Daoy (cell line): ENCODE results near the gene LAMC3. TPM values are rescaled to one million over a fixed set of nuclear protein-coding genes. Genes with fewer than 3 reads are reported as not detected.

Source experiments
- DNase-seq: peaks from one replicate; pipeline ENCODE4 v3.0.0-alpha.2; 2015; ENCODE audit warnings: low read depth
- total RNA-seq: library from RNA; depleted of rRNA; stranded (reverse); fragments of >200 nt; shearing (Covaris generic); gene quantifications from 2 replicates; pipeline ENCODE4 v1.2.3, GENCODE V29; 2014; rRNA removed

The LAMC3 gene
- total RNA-seq, 1 experiment from 2014 or later, result 2.5 TPM

GRCh38 chr9:131117121-131117761 lies 108.3 kb downstream of the LAMC3 start:
- DNase-seq, result no peak

DNA sequence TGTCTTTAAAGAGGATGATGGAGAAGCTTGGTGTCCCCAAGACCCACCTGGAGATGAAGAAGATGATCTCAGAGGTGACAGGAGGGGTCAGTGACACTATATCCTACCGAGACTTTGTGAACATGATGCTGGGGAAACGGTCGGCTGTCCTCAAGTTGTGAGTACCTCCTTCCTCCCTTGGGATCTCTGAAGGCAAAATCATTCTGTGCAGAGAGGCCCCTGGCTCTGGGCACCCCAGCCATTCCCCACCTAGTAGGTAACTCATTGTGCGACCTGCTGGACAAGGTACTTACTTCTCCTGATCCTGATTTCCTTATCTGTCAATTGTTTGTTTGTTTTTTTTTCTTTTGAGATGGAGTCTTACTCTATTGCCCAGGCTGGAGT lies 108.8 kb downstream of the LAMC3 start:
- DNase-seq, result no peak

GRCh38 chr9:131119600-131119999 lies 110.6 kb downstream of the LAMC3 start:
- no peak for DNase-seq

DNA sequence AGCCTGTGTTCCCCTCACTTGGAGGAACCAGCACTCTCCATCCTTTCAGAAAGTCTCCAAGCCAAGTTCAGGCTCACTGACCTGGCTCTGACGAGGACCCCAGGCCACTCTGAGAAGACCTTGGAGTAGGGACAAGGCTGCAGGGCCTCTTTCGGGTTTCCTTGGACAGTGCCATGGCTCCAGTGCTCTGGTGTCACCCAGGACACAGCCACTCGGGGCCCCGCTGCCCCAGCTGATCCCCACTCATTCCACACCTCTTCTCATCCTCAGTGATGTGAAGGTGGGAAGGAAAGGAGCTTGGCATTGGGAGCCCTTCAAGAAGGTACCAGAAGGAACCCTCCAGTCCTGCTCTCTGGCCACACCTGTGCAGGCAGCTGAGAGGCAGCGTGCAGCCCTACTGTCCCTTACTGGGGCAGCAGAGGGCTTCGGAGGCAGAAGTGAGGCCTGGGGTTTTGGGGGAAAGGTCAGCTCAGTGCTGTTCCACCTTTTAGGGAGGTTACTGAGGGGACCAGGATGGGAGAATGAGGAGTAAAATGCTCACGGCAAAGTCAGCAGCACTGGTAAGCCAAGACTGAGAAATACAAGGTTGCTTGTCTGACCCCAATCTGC lies 111.8 kb downstream of the LAMC3 start:
- no peak for DNase-seq

GRCh38 chr9:131121346-131121745 lies 112.4 kb downstream of the LAMC3 start:
- no peak for DNase-seq

- DNase-seq, result no peak
These were observed 113.2 kb downstream of the LAMC3 start for GRCh38 chr9:131122158-131122557.

GRCh38 chr9:131125038-131125287 lies 116.0 kb downstream of the LAMC3 start:
- no peak for DNase-seq

- DNase-seq, result peak; percentile 100
These were observed 116.5 kb downstream of the LAMC3 start, which contains the start of gene NUP214 for GRCh38 chr9:131125288-131126058. NUP214 (plus strand) TSS chr9:131125586; CDS start chr9:131125705, 119 bp downstream.

- no peak for DNase-seq
These were observed 117.1 kb downstream of the LAMC3 start for GRCh38 chr9:131126059-131126426.

GRCh38 chr9:131129183-131129582 lies 120.2 kb downstream of the LAMC3 start:
- no peak for DNase-seq

DNA sequence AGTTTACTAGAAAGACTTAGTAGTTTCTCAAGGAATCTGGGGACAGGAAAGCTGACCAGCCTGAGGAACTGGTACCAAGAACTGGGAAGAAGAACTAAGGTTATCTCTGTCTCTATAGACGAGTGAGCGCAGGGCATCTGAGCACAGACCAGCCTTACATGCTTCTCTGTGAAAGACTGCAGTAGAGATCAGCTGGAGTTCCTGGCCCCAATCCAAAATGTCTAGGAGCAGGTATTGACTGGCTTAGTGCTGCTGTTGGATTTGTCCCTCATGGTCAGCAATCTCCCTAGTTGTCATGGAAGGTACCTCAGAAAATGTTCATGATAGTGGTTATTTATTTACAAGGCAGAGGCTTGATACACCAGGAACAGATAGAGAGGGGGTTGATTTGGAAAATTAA lies 129.7 kb downstream of the LAMC3 start:
- no peak for DNase-seq

DNA sequence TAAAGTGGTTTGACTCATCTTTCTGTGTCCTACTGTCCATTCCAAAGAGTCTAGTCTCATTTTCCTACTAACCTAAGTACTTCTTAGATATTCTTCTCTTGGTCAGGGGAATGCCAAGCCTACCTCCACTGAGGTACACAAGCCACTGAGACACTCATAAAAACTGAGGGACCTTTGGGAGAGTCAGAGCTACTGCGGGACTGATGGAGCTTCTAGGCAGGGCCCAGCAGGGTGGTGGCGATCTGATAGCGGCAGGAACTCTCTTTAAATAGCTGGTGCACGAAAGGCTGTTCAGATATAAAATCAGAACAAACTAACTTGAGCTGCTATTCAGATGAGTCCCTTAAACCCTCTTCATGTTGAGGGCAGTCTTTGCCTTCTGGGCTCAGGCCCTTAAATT lies 131.1 kb downstream of the LAMC3 start:
- DNase-seq, result no peak

GRCh38 chr9:131140550-131140949 lies 131.6 kb downstream of the LAMC3 start:
- DNase-seq, result no peak

DNA sequence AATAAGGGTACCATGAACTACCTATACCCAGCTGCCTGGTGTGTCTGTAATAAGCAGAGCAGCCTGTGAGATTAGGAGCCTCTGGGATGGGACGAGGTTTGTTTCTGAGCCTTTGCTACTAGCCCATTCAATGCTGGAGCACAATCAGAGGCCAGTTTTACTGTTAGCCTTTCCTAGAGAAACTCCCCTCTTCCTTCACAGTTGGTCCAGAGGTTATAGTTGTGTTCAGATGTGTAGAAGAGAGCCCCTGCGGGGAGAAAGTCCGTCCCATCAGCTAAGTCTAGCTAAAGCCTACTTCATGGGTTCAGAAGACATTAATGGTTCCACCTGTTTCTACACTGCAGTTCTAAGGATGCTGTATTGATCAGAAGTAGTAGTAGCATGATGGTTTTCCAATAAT lies 133.2 kb downstream of the LAMC3 start:
- no peak for DNase-seq

Other genes with a start within 250 kb of the LAMC3 start
- 26.5 and 27.9 TPM in 2 replicates for gene ABL1, start 173.9 kb upstream of the LAMC3 start, total RNA-seq
- gene QRFP, start 112.4 kb upstream of the LAMC3 start, total RNA-seq, result not detected in 2 replicates
- gene FIBCD1, start 69.9 kb upstream of the LAMC3 start, total RNA-seq, result 3.3 and 11.0 TPM in 2 replicates
- 3.5 and 5.2 TPM in 2 replicates for gene AIF1L, start 87.4 kb downstream of the LAMC3 start, total RNA-seq
- gene NUP214, start 116.4 kb downstream of the LAMC3 start, total RNA-seq, result 20.4 and 28.7 TPM in 2 replicates